GM18861 (cell line): Measurements from ENCODE around the gene ANKRD34A.

Experiments
- ATAC-seq: cut with Tn5 transposase; IDR thresholded peaks from one replicate; pipeline ENCODE4 v1.9.1; 2021; ENCODE audit not compliant: unreplicated experiment

Gene ANKRD34A

DNA sequence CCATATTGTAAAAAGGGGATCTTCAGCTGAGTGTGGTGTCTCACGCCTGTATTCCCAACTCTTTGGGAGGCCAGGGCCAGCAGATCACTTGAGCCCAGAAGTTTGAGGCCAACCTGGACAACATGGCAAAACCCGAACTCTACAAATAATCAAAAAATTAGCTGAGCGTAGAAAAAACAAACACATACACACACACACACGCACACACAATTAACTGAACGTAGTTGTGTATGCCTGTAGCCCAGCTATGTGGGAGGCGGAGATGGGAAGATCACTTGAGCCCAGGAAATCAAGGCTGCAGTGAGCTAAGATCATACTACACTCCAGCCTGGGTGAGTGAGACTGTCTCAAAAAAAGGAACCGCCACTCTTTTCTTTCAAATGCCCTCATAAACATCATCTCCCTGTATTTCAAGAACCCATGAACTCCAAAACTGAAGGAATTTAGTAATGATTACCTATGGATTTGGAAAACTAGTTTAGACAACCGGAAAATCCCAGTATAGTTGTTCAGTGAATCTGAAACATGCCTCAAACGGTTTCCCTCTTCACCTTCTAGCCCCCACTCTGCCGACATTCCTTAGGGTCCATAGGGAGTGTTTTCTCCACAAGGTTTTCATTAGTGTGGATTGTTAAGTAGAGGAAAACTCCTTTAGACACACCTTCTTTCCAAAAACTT is 27.5 kb upstream of the ANKRD34A start:
- no peak for ATAC-seq

DNA sequence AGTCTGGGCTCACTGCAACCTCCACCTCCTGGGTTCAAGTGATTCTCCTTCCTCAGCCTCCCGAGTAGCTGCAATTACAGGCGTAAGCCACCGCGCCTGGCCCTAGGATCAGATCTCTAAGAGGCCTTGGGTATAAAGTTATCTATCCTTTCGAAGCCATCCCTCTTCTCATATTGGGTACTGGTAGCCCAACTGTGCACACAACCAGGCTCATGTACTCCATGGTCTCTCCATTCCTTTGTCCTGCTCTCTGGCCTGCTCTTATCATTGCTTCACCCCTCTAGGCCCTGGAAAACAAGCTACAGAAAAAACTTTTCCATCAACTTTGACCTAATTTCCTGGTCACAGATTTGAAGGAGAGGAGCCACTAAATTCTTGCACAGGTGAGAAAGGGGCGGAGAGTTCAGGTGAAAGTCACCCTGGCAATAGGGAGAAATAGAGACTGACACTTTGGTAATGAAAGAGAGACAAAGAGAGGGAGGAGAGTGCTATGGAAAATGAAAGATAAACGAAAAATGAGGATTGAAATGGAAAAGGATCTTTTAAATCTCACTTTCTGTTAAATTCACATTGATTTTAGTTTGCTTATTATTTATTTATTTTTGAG is 26.0 kb upstream of the ANKRD34A start:
- no peak for ATAC-seq

DNA sequence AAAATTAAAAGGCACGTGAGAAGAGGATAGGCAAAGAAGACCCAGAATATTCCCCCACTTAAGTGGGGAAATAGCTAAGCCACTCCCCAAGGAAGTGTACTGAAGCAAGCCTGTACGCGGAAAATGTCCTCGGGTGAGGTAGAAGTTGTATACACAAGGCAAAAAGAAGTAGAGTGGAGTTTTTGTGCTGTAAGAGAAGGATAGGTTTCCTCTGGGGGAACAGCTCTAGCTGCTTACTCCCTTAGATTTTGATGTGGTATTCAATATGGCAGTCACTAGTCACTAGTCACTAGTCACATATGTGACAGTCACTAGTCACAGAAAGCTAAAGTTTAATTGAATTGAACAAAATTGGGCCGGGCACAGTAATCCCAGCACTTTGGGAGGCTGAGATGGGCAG is 24.4 kb upstream of the ANKRD34A start:
- ATAC-seq = no peak

DNA sequence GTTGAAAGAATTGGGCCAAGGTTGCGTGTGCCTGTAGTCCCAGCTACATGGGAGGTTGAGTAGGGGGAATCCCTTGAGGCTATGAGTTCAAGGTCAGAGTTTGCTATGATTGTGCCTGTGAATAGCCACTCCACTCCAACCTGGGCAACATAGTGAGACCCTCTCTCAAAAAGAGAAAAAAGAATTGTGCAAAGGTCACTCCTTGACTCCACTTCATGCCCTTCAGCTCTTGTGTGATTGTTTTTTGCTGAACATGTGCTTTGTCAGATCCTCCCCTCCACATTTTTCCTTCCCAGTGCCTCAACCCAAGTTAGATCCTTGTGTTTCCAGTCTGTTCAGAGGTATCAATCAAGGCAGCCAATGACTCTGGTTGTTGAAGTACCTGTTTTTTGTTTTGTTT is 23.6 kb upstream of the ANKRD34A start:
- ATAC-seq = no peak

DNA sequence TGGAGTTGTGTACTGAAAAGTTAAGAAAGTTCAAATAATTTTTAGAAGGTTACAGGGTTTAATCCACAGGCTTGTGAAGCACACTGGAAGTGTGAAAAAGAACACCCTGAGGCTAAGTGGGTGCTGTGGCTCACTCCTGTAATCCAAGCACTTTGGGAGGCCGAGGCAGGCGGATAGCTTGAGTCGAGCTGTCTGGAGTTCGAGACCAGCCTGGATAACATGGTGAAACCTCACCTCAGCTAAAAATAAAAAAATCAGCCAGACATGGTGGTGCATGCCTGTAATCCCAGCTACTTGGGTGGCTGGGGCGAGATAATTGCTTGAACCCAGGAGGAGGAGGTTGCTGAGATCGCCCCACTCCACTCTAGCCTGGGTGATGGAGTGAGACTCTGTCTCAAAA is 22.2 kb upstream of the ANKRD34A start:
- ATAC-seq = no peak

DNA sequence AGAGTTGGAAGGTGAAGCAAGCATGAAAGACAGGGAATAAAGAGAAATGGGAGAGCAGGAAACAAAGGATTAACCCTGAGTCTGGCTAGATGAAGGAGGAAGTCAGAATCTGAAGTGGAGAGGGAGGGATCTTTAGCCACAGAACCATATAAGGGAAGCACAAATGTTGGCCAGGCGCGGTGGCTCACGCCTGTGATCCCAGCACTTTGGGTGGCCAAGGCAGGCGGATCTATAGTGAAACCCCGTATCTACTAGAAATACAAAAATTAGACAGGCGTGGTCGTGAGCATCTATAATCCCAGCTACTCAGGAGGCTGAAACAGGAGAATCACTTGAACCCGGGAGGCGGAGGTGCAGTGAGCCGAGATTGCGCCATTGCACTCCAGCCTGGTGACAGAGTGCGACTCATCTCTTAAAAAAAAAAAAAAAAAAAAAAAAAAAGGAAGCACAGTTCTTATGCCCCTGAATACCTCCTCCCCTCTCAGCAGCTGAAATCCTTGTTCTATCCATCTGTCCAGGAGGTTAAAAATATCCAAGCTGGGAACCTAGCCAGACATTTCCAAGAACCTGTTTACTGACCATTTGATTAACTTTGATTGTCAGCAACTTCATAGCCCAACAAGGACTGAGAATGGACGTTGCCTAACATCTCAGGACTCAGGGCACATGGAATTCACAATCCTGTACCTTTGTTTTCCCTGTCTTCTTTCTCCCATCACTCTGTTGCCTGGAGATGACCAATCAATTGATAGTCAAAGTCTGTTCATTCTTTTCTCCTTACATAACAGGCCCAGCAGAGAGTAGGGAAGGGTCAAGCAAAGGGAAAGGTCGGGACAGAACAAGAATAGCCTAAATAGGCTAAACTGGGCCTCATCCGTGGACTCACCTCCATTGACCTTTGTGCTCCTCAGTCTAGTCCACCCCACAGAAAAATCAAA is 21.4 kb upstream of the ANKRD34A start:
- no peak for ATAC-seq

DNA sequence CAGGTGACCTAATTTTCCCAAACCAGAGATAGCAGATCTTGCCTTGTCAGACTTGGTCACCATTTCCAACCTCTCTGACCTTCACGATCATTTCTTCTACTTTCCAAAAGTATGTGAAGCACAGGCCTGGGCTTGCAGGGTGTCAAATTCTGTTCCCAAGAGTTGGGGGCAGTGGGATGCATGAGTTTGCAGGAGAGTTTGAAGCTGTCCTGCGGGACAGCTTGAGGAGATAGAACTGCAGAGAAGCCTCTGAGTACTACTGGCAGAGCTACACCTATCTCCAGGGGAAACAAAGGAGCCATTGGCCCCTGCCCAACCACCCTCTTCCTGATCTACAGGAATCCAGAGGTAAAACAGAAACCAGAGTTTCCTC is 20.7 kb upstream of the ANKRD34A start:
- ATAC-seq = no peak

DNA sequence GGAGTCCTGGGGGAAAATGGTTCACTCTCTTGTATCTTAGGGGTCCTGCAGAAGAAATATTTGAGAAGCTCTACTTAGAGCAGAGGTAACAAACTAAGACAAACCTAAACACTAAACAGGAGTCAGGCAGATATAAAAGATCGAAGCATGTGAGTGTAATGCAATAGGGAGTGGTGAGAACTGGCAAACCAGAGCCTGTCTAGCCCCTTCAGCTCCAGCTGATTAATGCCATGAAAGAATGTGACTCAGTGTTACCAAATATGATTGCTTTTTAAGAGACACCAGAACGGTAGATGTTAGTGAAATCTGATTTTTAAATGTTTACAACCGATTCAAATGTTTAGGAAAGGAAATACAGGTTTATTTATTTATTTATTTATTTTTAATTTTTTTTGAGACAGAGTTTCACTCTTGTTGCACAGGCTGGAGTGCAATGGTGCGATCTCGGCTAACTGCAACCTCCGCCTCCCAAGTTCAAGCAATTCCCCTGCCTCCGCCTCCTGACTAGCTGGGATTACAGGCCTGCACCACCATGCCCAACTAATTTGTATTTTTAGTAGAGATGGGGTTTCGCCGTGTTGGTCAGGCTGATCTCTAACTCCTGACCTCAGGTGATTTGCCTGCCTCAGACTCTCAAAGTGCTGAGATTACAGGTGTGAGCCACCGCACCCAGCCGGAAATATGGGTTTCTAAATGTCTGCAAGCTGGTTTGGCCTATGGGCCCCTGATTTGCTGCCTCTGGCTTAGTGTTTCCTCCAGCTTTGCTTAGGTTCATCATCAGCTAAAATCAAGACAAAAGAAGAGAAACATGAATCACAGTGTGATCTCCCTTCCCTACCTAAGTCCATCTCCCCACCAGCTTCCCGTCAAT is 19.8 kb upstream of the ANKRD34A start:
- no peak for ATAC-seq

DNA sequence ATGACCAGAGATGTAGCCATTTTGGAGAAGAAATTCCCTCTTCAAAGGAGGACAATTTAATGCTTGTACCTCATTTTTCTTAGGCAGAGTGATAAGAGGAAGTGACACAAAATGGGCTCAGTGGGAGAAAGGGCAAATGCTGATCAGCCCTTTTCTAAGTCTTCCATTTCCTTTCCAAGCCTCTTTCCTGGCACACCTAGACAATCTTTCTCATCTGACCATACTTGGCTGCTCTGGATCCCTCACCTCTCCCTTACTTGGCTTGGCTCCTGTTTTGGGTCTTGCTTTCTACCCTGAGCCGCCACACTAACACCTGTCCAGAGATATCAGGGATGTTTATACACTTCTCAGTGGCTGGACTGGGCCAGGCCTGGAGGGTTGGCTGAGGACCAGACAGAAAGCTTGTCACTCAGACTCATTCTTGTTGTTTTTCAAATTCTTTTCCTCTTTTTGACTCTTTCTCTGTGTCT is 18.9 kb upstream of the ANKRD34A start:
- ATAC-seq = no peak

DNA sequence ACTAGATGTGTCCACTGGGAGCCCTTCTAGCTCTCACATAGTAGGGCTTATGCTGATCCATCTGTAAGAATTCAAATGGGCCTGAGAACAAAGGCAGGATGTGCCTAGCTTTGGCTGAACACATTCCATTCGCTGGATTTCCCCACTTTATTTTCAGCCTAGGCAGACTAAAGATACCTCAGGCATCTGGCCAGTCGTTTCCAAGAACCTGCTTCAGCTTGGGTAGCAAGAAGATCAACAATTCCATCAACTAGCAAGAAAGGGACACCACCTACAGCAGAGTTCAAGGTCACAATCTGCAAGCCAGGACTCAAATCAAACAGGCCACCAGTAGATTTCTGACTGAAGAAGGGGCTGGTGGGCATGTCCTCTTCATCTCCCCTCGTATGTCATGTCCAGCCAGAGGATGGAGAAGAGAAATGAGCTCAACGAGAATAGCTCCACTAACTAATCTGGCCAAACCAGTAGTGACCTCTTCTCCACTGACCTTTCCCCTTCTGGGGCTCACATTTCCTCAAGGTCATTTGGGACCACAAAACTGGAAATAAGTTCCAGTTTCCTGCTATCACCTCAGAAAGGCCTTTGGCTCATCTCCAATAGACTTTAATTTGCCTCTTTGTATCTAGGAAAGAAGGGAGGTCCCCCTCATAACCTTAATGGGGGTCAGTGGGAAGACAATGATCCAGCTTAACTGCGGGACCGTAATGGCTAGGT is 17.8 kb upstream of the ANKRD34A start:
- no peak for ATAC-seq

DNA sequence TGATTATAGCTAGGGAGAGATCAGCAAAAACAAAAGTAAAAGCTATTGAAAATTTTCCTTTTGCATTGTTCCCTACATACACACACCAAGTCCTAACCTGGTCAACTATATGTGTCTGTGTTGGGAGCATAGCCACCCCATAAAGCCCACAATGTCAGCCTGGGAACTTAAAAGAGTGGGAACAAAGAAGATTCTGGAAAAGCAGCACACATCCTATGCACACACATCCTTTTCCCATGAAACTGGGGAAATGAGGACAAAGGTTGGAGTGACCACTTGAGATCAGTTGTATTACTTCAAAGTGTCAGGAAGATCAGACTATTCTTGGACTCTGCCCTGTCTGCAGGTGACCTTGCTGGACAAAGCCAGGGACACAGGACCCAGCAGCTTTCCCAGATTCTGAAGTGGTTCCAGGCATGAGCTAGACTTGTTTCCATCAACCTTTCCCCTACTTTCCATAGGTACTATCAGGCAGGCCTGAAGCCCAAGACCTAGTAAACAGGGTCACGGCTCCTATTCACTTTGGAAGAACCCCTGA is 16.2 kb upstream of the ANKRD34A start:
- no peak for ATAC-seq

DNA sequence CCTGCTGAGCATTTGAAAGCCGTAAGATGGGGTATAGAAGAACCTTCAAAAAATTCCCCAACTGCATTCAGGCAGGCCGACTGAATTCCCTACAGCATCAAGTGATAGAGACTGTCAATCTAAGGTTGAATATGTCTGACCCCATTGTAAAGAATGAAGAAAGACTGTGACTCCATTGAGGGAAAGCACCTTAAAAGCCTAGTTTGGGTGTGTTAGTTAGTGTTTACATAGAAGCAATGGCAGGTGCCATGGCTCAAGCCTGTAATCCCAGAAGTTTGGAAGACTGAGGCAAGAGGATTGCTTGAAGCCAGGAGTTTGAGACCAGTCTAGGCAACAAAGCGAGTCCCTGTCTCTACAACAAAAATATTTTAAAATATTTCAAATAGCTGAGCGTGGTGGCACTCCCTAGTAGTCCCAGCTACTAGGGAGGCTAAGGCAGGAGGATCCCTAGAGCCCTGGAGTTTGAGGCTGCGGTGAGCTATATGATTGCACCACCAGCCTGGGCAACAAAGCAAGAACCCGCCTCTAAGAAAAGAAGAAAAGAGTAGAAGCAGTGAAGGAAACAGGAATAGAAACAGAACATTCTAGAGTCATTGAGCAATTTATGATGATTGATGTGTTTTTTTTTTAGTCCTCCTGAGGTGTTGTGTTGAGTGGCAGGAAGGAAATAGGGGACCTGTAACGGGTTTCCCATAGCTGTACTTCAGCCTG is 15.5 kb upstream of the ANKRD34A start:
- ATAC-seq = peak; percentile 31

DNA sequence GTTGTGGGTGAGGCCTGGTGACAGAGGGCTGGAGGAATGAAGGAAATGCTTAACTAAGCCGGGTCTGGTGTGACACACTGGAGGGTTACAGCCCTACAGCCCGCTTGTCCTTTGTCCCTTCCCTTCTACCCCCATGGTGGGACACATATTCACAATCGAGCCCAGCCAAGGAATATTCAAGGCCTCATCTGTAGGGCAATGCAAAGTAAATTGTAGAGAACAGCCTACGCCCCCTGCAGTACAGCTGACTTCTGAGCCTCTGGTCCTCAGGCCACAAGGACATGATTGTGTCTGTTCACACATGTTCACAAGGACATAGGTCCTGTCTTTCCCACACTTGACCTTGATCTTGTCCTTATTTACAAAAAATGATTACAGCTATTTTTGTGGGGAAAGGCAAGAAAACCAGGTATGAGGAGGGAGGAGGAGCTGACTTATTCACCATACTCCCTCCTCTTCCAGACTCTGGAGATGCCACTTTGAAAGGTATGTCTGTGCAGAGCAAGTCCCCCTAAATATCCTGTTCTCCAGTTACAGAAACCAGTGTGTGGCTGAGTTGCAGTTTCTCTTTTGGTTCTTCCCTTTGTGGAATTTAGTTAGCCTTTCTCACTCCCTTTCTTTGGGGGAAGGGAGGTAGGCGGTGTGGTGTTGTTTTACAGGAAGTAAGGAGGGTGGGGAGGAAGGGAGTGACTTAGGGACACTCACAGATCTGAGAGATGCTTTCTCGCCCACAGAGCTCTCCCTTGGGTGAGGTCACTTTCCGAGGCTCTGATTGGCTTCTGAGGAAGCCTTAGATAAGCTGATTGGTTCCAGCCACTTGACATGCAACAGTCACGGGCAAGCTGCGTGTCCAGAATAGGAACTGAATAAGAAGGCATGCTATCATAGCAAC is 14.7 kb upstream of the ANKRD34A start:
- peak; percentile 77 for ATAC-seq

DNA sequence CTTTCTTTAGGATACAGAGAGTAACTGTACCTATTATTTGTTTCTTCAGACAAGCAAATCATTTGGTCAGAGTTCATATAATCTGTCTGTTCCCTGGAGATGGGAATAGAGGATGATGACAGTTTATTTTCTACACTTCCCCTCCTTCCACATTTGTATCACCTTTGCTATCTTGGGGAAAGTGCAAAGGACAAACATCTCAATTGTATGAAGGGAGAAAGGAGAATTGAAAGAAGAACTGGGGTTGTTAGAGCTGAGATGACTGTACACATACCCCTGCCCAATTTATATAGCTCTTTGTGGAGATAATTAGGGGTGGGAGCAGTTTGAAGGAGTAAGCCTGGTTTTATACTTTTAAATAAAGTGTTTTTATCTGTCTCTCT is 14.1 kb upstream of the ANKRD34A start:
- no peak for ATAC-seq

DNA sequence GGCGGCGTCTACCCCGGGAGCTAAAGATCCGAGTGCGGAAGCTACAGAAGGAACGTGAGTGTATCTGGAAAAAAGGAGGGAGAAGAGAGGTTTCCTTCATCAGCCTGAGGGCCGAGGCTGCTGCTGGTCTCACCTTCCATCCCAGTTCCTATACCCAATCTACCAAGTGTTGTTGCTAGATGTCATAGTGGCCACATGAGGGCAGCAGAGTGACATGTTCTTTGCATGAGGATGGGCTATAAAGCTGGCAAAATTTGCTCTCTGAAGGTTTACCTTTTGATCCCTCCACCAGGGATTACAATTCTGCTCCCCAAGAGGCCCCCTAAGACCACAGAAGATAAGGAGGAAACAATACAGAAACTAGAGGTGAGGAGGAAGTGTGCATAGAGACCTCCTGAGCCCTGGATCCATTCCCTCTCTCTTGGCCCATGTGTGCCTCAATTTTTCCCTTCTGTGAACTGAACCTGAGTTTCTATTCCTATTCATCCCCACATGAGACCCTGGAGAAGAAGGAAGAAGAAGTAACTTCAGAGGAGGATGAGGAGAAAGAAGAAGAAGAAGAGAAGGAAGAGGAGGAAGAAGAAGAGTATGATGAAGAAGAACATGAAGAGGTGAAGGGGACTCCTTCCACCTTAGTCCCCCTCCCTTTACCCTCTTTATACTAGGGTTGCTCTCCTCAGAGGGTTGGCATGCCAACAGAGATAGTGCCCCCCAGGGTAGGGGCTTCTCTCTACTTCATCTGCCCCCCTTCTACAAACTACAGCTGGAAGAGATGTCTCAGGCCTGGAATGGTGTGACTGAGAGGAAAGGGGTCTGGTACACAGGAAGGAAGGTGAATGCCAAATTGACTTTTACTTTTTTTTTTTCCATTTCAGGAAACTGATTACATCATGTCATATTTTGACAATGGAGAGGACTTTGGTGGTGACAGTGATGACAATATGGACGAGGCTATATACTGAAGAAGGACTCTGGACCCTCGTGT is 13.4 kb upstream of the ANKRD34A start:
- peak; percentile 29 for ATAC-seq

DNA sequence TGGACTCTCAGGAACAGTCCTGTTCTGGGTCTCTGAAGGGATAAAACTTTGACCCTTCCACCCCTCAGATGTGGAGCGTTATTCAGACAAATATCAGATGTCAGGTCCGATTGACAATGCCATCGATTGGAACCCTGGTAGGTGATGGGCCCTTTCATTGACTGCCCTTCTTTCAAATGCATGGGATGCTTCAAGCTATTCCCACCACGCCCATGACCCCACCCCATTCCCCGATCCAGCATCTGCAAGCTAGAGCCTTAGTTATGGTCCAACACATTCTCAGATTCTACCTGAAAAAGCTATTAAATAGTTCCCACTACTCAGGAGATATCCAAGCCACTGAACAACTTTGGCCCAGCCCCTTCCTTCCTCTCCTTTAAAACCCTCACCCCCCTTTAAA is 12.6 kb upstream of the ANKRD34A start:
- no peak for ATAC-seq

DNA sequence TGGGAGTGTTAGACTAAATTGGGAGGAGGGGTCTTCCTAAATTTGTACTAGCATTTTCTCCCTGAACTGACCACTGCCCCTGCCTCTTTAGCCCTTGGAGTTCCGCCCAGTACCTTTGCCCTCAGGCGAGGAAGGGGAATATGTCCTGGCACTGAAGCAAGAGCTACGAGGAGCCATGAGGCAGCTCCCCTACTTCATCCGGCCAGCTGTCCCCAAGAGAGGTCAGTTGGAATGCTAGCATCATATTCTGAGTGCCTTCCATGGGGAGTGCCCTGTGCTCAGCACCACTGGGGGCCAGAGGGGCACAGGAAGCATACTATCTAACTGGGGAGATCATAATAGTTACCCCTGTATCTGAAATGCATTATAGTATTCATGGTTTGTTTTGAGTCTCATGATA is 10.8 kb upstream of the ANKRD34A start:
- ATAC-seq = no peak
